ENCODE measurements around the gene CACFD1. TPM values are rescaled to one million over a fixed set of nuclear protein-coding genes. Genes with fewer than 3 reads are reported as not detected.

CACFD1 gene
- total RNA-seq, 4 donors from 2014 or later, result 2.5 to 5.3 (median 3.4) TPM

DNA sequence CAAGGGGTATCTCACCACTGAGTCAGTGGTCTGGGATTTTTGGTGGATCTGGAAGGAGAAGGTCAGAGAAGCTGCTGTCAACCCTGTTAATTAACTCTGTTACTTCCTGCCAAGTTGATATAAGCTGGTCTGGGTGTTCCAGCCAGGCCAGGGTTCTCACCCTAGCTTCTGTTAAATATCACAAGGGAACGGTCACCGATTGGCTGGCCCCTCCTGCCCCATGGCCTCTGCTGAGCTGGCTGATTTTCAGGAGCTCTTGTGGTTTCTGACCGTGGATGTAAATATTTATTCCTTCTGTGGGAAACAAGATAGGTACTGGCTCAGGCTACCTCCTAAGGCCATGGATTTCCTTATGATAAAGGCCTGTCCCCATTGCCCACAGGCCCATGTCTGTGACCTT is 36.6 kb upstream of the CACFD1 start:
- TF ChIP-seq, protein P1, sequence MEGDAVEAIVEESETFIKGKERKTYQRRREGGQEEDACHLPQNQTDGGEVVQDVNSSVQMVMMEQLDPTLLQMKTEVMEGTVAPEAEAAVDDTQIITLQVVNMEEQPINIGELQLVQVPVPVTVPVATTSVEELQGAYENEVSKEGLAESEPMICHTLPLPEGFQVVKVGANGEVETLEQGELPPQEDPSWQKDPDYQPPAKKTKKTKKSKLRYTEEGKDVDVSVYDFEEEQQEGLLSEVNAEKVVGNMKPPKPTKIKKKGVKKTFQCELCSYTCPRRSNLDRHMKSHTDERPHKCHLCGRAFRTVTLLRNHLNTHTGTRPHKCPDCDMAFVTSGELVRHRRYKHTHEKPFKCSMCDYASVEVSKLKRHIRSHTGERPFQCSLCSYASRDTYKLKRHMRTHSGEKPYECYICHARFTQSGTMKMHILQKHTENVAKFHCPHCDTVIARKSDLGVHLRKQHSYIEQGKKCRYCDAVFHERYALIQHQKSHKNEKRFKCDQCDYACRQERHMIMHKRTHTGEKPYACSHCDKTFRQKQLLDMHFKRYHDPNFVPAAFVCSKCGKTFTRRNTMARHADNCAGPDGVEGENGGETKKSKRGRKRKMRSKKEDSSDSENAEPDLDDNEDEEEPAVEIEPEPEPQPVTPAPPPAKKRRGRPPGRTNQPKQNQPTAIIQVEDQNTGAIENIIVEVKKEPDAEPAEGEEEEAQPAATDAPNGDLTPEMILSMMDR (IDR thresholded peaks at IDR 0.05; ENCODE audit: low read depth), result no peak

DNA sequence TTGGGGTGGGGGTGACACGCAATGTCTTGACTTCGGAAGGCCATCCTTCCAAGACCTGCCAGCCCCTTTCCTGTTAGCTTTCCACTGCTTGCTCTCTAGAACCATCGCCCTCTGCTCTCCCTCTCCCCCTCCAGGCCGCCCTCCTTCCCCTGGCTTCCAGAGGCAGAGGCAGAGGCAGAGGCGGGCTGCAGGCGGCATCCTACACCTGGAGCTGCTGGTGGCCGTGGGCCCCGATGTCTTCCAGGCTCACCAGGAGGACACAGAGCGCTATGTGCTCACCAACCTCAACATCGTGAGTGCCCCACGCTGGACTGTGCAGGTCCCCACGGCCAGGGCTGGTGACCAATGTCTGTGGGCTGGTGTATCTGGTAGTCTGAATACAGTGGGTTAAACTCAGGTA is 35.6 kb upstream of the CACFD1 start:
- TF ChIP-seq, protein P1 (IDR thresholded peaks at IDR 0.05; ENCODE audit: low read depth), result no peak

DNA sequence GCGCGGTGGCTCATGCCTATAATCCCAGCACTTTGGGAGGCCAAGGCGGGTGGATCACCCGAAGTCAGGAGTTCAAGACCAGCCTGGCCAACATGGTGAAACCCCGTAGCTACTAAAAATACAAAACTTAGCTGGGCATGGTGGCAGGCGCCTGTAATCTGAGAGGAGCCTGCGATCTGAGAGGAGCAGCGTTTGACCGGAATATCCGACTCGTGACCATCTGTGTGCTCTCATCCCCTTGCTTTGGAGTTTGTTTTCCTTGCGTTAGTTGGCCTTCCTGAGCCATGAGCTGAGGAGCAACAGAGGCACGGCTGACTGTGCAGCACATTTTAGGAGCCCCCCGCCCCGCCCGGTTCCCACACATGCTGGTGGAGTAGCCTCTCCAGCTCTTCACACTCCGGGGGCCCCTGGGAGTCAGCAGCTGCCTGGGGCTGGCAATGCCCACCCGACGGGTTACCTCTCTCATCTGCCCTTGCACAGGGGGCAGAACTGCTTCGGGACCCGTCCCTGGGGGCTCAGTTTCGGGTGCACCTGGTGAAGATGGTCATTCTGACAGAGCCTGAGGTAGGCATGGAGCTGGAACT is 34.6 kb upstream of the CACFD1 start:
- TF ChIP-seq, protein P1 (IDR thresholded peaks at IDR 0.05; ENCODE audit: low read depth), result no peak

DNA sequence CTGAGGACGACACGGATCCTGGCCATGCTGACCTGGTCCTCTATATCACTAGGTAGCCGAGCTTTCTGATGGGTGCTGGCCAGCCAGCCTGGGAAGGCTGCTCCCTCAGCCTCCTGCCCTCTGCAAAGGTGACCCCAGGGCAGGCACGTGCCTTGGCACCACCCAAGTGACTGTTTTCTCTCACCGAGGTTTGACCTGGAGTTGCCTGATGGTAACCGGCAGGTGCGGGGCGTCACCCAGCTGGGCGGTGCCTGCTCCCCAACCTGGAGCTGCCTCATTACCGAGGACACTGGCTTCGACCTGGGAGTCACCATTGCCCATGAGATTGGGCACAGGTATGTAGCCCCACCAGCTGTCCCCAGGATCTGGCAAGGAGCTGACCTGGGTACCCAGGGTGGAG is 33.8 kb upstream of the CACFD1 start:
- TF ChIP-seq, protein P1 (IDR thresholded peaks at IDR 0.05; ENCODE audit: low read depth), result no peak

DNA sequence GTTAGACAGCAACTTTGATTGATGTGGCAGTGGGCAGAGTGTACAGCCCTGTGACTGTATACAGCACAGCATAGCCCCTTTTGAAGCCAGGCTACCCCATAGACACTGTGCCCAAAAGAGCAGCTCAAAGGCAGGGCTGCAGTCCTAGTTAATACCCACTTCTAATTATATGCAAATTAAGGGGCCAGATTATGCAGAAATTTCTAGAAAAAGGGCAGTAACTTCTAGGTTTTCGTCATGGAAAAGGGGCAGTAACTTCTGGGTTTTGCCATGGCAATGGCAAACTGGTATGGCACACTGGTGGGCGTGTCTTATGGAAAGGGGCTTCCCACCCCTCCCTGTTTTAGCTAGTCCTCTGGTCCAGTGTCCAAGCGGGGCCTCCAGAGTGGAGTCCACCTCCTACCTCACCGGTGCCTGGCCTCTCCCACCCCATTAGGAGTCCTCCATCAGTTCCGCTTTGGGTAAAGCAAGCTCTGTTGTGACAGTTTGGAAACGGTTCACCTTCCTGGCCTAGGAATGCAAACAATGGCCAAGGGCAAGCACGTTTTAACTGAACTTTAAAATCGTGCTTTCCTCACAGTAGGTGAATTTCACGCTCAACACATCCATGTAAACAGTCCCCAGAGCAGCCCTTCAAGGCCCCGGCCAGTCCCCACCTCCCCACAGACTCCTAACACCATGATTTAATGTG is 32.0 kb upstream of the CACFD1 start:
- TF ChIP-seq, protein P1 (IDR thresholded peaks at IDR 0.05; ENCODE audit: low read depth), result no peak

DNA sequence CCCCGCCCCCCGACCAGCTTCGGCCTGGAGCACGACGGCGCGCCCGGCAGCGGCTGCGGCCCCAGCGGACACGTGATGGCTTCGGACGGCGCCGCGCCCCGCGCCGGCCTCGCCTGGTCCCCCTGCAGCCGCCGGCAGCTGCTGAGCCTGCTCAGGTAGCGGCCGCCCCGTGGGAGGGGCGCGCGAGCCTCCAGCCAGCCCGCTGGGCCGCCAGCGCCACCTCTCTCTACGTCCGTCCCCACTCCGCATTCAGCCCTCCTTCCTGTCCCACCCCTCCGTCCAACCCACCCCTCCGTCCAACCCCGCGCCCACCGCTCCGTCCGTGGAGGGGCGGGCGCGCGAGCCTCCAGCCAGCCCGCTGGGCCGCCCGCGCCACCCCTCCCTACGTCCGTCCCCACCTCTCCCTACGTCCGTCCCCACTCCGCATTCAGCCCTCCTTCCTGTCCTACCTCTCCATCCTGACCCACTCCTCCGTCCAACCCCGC is 31.1 kb upstream of the CACFD1 start:
- TF ChIP-seq, protein P1 (IDR thresholded peaks at IDR 0.05; ENCODE audit: low read depth), result no peak

DNA sequence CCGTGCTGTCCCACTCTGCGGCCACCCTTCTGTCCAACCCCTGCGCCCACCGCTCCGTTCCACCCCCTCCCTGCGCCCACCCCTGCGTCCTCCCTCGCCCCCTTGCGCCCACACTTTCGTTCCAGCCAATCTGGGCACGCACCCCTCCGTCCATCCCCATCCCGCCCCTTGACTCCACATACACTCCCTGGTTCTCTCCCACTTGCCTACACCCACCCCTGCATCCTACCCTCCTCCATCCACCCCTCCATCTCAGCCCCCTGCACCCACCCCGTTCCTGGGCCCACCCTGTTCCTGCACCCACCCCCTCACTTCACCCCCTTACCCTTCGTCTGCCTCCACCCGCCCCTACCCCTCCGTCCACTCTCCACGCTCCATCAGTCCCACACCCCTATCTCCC is 30.6 kb upstream of the CACFD1 start:
- TF ChIP-seq, protein P1 (IDR thresholded peaks at IDR 0.05; ENCODE audit: low read depth), result no peak
